ENCODE measurements around the gene TCF4. TPM values are rescaled to one million over a fixed set of nuclear protein-coding genes. Genes with fewer than 3 reads are reported as not detected.

The TCF4 gene
- total RNA-seq, 4 donors from 2014 or later, result 80.9 to 172 (median 94.0) TPM

DNA sequence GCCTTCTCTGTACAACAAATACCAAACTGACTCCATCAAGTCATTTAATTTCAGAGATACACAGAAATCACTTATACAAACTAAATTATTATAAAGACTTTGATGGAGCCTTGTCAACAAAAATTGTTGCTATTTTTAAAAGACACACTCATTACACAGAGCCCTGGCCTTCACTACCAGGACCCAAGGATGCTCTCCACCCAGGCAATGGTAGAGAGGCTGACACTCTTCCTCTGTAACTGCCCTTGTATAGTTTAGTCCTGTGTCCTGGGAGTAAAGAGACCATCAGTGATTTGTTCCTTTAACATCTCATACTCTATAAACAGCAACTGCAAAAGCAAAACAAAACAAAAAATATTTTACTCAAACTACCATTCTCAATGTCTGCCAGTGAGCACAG is 173.5 kb downstream of the TCF4 start:
- TF ChIP-seq POLR2A (IDR thresholded peaks at IDR 0.05), result no peak
- TF ChIP-seq, protein P1, sequence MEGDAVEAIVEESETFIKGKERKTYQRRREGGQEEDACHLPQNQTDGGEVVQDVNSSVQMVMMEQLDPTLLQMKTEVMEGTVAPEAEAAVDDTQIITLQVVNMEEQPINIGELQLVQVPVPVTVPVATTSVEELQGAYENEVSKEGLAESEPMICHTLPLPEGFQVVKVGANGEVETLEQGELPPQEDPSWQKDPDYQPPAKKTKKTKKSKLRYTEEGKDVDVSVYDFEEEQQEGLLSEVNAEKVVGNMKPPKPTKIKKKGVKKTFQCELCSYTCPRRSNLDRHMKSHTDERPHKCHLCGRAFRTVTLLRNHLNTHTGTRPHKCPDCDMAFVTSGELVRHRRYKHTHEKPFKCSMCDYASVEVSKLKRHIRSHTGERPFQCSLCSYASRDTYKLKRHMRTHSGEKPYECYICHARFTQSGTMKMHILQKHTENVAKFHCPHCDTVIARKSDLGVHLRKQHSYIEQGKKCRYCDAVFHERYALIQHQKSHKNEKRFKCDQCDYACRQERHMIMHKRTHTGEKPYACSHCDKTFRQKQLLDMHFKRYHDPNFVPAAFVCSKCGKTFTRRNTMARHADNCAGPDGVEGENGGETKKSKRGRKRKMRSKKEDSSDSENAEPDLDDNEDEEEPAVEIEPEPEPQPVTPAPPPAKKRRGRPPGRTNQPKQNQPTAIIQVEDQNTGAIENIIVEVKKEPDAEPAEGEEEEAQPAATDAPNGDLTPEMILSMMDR (IDR thresholded peaks at IDR 0.05), result no peak
- no peak for TF ChIP-seq POLR2AphosphoS5 (IDR thresholded peaks at IDR 0.05)
- TF ChIP-seq EP300 (IDR thresholded peaks at IDR 0.05), result no peak
- no peak for DNase-seq (ENCODE audit: low spot score in 2 of 2)

DNA sequence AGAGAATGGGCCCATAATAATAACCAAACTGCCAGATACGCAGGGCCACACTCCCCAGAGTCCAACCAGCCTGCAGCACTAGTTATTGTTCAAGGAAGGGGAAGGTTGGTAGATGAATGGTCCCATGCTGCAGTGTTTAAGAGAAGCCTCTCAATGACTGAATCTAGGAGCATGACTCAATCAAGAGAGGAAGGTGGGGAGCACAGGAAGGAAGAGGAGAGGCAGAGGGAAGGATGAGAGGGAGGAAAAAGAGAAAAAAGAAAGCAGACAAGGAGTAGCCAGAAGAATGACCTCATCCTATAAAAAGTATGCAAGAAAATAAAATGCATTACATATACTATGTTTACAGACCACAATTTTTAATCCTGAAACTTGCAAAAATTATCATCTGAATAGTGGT is 174.5 kb downstream of the TCF4 start:
- Histone ChIP-seq H3K9me3 (no peaks in the 10 kb centered on the region), H3K36me3 (no peaks in the 10 kb centered on the region), H3K27ac (no peak overlapping the region), H3K4me3 (no peak overlapping the region), H3K4me1 (peaks cover 29% of the 10 kb centered on the region), H3K27me3 (no peaks in the 10 kb centered on the region)
- DNase-seq (ENCODE audit: low spot score in 2 of 2), result no peak
- TF ChIP-seq POLR2AphosphoS5 (IDR thresholded peaks at IDR 0.05), result no peak
- no peak for TF ChIP-seq EP300 (IDR thresholded peaks at IDR 0.05)
- TF ChIP-seq POLR2A (IDR thresholded peaks at IDR 0.05), result no peak
- TF ChIP-seq, protein P1 (IDR thresholded peaks at IDR 0.05), result no peak
- WGBS, result 81% methylated on average over 1 of the region's 1 CpG

More for the DNA sequence above, 173.5 kb downstream of the TCF4 start:
- Histone ChIP-seq H3K27ac (no peak overlapping the region), H3K9me3 (no peaks in the 10 kb centered on the region), H3K27me3 (no peaks in the 10 kb centered on the region), H3K4me3 (no peak overlapping the region), H3K4me1 (peaks cover 38% of the 10 kb centered on the region), H3K36me3 (no peaks in the 10 kb centered on the region)

DNA sequence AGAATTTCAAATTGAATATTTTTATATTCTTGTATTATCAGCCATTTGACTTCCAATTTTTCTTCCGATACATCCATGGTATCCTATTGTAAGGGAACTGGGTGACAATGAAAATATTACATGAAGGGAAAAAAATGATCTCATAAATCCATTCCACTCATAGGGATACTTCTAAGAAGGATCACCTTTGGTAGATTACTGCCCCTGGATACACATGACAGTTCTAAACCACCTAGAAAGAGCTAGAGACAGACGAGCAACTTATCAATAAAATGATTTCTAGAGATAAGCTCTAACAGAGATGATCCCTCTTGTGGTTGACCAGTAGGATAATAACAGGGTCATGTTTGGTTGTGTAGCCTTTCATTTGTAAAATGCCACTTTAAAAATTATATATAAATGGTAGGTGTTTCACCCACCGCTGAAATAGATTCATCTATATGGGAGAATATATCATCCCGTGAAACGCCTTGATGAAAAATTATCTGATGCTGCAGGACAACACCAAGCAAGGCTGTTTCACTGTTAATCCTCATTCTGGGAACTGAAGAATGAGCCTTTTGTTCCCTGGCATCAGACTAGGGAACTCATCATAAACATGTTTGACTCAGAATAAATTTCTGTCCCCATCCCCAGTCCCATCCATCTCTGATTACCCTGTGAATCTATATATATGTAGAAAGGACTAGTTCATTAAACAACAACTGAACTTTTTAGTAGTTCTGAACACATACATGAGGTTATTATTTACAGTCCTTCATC is 180.0 kb downstream of the TCF4 start:
- TF ChIP-seq POLR2A (IDR thresholded peaks at IDR 0.05) (no peak), POLR2AphosphoS5 (IDR thresholded peaks at IDR 0.05) (no peak), EP300 (IDR thresholded peaks at IDR 0.05) (no peak)
- TF ChIP-seq, protein P1 (IDR thresholded peaks at IDR 0.05), result no peak
- 87% methylated on average over 5 of the region's 5 CpGs for WGBS
- Histone ChIP-seq H3K27me3 (no peaks in the 10 kb centered on the region), H3K36me3 (no peaks in the 10 kb centered on the region), H3K4me1 (peaks cover 10% of the 10 kb centered on the region), H3K9me3 (no peaks in the 10 kb centered on the region), H3K4me3 (no peak overlapping the region), H3K27ac (no peak overlapping the region)
- no peak for DNase-seq (ENCODE audit: low spot score in 2 of 2)

- 90% methylated on average over 10 of the region's 10 CpGs for WGBS
- TF ChIP-seq POLR2A (IDR thresholded peaks at IDR 0.05) (no peak), EP300 (IDR thresholded peaks at IDR 0.05) (no peak)
- TF ChIP-seq, protein P1 (IDR thresholded peaks at IDR 0.05), result no peak
- peaks cover 10% of the 10 kb centered on the region for H3K4me1 ChIP-seq
- H3K36me3 ChIP-seq, result no peaks in the 10 kb centered on the region
- no peak for DNase-seq (ENCODE audit: low spot score in 2 of 2)
- H3K4me3 ChIP-seq, result no peak overlapping the region
- no peaks in the 10 kb centered on the region for H3K9me3 ChIP-seq
- H3K27me3 ChIP-seq, result no peaks in the 10 kb centered on the region
- no peak overlapping the region for H3K27ac ChIP-seq
Observed at GRCh38 chr18:55407191-55407590, 180.8 kb downstream of the TCF4 start.

DNA sequence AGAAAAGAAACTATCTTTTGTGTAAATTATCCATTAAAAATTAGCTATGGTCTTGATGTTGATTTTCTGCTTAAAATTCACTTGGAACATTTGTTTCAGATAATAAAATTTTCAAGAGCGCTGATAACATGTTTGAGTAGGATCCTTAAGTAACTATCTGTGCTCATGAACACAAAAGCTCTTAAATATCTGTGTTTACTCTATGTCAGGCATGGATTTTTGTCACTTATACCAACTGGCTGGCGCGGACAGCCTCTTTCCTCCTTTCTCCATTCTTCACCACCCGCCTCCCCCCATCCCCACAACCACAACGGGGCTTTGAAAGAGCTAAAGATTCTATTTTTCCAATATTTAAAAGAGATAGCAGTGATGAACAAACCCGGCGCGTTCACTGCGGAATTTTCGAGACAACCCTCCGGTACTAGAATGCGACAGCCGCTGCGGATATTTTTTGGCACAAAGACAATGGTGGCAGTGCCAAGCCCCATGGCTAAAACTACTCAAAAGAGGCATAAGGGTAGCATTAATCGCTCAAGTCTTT is 181.5 kb downstream of the TCF4 start:
- H3K36me3 ChIP-seq, result no peaks in the 10 kb centered on the region
- H3K27ac ChIP-seq, result no peak overlapping the region
- no peak for TF ChIP-seq POLR2A (IDR thresholded peaks at IDR 0.05)
- TF ChIP-seq, protein P1 (IDR thresholded peaks at IDR 0.05), result no peak
- no peak for TF ChIP-seq EP300 (IDR thresholded peaks at IDR 0.05)
- no peak for TF ChIP-seq POLR2AphosphoS5 (IDR thresholded peaks at IDR 0.05)
- H3K4me1 ChIP-seq, result peaks cover 10% of the 10 kb centered on the region
- H3K27me3 ChIP-seq, result no peaks in the 10 kb centered on the region
- no peaks in the 10 kb centered on the region for H3K9me3 ChIP-seq
- H3K4me3 ChIP-seq, result no peak overlapping the region
- WGBS, result 83% methylated on average over 15 of the region's 15 CpGs
- DNase-seq (ENCODE audit: low spot score in 2 of 2), result no peak

Measured in suprapubic skin (tissue), 4 donors.